HepG2 (cell line): ENCODE results near the gene MPC2. TPM values are rescaled to one million over a fixed set of nuclear protein-coding genes. Genes with fewer than 3 reads are reported as not detected.

Source experiments
- ARID5B ChIP-seq: IDR thresholded peaks from 2 replicates; pipeline ENCODE4 v1.4.0; 2020; ENCODE audit warnings: mild to moderate bottlenecking, missing genetic modification reagents
- CBX1 ChIP-seq: IDR thresholded peaks from one replicate; pipeline ENCODE4 v1.6.1; 2016; ENCODE audit warnings: antibody characterized with exemption, low read depth
- CHCHD3 ChIP-seq: sonication (generic); formaldehyde crosslinking; IDR thresholded peaks from 2 replicates; pipeline ENCODE4 v1.8.0; 2022; ENCODE audit warnings: mild to moderate bottlenecking, missing genetic modification reagents, moderate library complexity
- EED ChIP-seq: sonication (generic); formaldehyde crosslinking; IDR thresholded peaks from 2 replicates; pipeline ENCODE4 v1.5.0; 2020; ENCODE audit warnings: mild to moderate bottlenecking, missing genetic modification reagents
- GRHL1 ChIP-seq: sonication (generic); formaldehyde crosslinking; conservative IDR thresholded peaks from 2 replicates; pipeline ENCODE4 v1.8.0; 2022; ENCODE audit warnings: missing genetic modification reagents
- HIVEP1 ChIP-seq: sonication (generic); formaldehyde crosslinking; IDR thresholded peaks from 2 replicates; pipeline ENCODE4 v1.4.0; 2020; ENCODE audit warnings: mild to moderate bottlenecking, missing genetic modification reagents
- KLF15 ChIP-seq: sonication (generic); formaldehyde crosslinking; IDR thresholded peaks from 2 replicates; pipeline ENCODE4 v1.8.1; 2023; ENCODE audit warnings: borderline replicate concordance, mild to moderate bottlenecking, inconsistent platforms, missing genetic modification reagents, mixed read lengths
- POGK ChIP-seq: sonication (generic); formaldehyde crosslinking; conservative IDR thresholded peaks from 2 replicates; pipeline ENCODE4 v1.8.0; 2022; ENCODE audit warnings: mild to moderate bottlenecking, moderate library complexity, missing genetic modification reagents
- REXO4 ChIP-seq: sonication (generic); formaldehyde crosslinking; IDR thresholded peaks from 2 replicates; pipeline ENCODE4 v1.8.0; 2022; ENCODE audit warnings: missing genetic modification reagents, mild to moderate bottlenecking, borderline replicate concordance
- SOX13 ChIP-seq, 3 experiments: fragments of 450-650 bp in 1 of 3; sonication (generic) in 1 of 3; formaldehyde crosslinking in 1 of 3; IDR thresholded peaks in 2 of 3; conservative IDR thresholded peaks in 1 of 3; 2 replicates each; pipeline versions ENCODE4 v1.5.0 to v1.6.1; 2016 to 2020; ENCODE audit warnings: antibody characterized with exemption in 1 of 3, mild to moderate bottlenecking in 1 of 3, missing compliant biosample characterization in 1 of 3, missing genetic modification reagents in 1 of 3, moderate library complexity in 1 of 3
- SOX6 ChIP-seq, 2 experiments: fragments of 450-650 bp in 1 of 2; sonication (generic) in 1 of 2; formaldehyde crosslinking in 1 of 2; IDR thresholded peaks; 2 replicates each; pipeline versions ENCODE4 v1.4.0 to v1.6.1; 2017 to 2020; ENCODE audit warnings: antibody characterized with exemption in 1 of 2, mild to moderate bottlenecking in 1 of 2, missing genetic modification reagents in 1 of 2
- ZFP37 ChIP-seq: sonication (generic); formaldehyde crosslinking; IDR thresholded peaks from 2 replicates; pipeline ENCODE4 v1.4.0; 2020; ENCODE audit warnings: missing genetic modification reagents, borderline replicate concordance
- ZFP41 ChIP-seq: sonication (generic); formaldehyde crosslinking; IDR thresholded peaks from 2 replicates; pipeline ENCODE4 v1.4.0; 2020; ENCODE audit warnings: mild to moderate bottlenecking, missing genetic modification reagents, borderline replicate concordance
- ZNF780A ChIP-seq: sonication (generic); formaldehyde crosslinking; IDR thresholded peaks from 2 replicates; pipeline ENCODE4 v1.8.0; 2022; ENCODE audit warnings: mild to moderate bottlenecking, missing genetic modification reagents, moderate library complexity
- ZNF839 ChIP-seq: sonication (generic); formaldehyde crosslinking; IDR thresholded peaks from 2 replicates; pipeline ENCODE4 v1.4.0; 2020; ENCODE audit warnings: missing genetic modification reagents, mild to moderate bottlenecking, borderline replicate concordance
- polyA plus RNA-seq, 8 experiments: library from polyadenylated mRNA; depleted of rRNA in 3 of 8; stranded (reverse) in 7 of 8; unstranded in 1 of 8; fragments of >200 nt; fragmentation: Illumina TruSeq in 4 of 8; extraction: Trizol in 4 of 8; gene quantifications; 2 replicates each; pipeline versions ENCODE4 v1.2.1 to v1.2.3, GENCODE V29; 2011 to 2016; ENCODE audit warnings: low read depth in 4 of 8, missing spikeins in 1 of 8, mixed read lengths in 1 of 8; ENCODE audit not compliant: insufficient read depth in 1 of 8
- total RNA-seq, 5 experiments: library from RNA; depleted of rRNA; stranded (reverse); fragments of >200 nt; fragmentation: Illumina TruSeq; extraction: Trizol; gene quantifications; 2 replicates each; pipeline ENCODE4 v1.2.3, GENCODE V29; 2016; ENCODE audit warnings: low read depth in 1 of 5

Gene MPC2
- total and polyA plus RNA-seq, 2 of the 13 experiments (the other 11 are each of a cell fraction or from before 2014, with no cell fraction given), result 38.8 to 136 TPM

- no peak for TF ChIP-seq GRHL1
- TF ChIP-seq ZNF839, result no peak
- TF ChIP-seq CBX1, result no peak
- TF ChIP-seq SOX6 (IDR thresholded peaks at IDR 0.05), result no peak
- TF ChIP-seq SOX6 (CRISPR knock-in tag; IDR thresholded peaks at IDR 0.05), result peak; percentile 26; the same call in 1 of the 2 replicates
- TF ChIP-seq ZFP37, result no peak
- no peak for TF ChIP-seq KLF15 (CRISPR knock-in tag)
- TF ChIP-seq ZNF780A (CRISPR knock-in tag), result no peak
- TF ChIP-seq CHCHD3, result no peak
- no peak for TF ChIP-seq ZFP41
- no peak for TF ChIP-seq SOX13 (IDR thresholded peaks at IDR 0.05)
- TF ChIP-seq SOX13 (CRISPR knock-in tag; conservative IDR thresholded peaks at IDR 0.05 in 1 of 2, IDR thresholded peaks at IDR 0.05 in 1 of 2), result peak in 1 of 2 experiments; percentile 46; a peak in 1 of 4 replicates
- TF ChIP-seq POGK (CRISPR knock-in tag), result no peak
- TF ChIP-seq EED (CRISPR knock-in tag), result no peak
- no peak for TF ChIP-seq REXO4
- no peak for TF ChIP-seq HIVEP1 (CRISPR knock-in tag)
- TF ChIP-seq ARID5B (CRISPR knock-in tag), result 0 out of 2 replicates have a peak, but pooled peaks have one; percentile 37
Observed at GRCh38 chr1:167974698-167975097, 37.8 kb upstream of the MPC2 start (continued).
